Stimulated activated CD4-positive, alpha-beta T cell treated with anti-CD3 and anti-CD28 coated beads, Interleukin-15, amount 100 ng/mL, for 48 hours (primary cell): ENCODE data around the gene HOXD10.
A peak's percentile ranks its signal among the peaks of the same experiment; 100 is the strongest.

Experiments used
- DNase-seq, 2 donors: peaks; one replicate each; pipeline ENCODE4 v3.0.0-alpha.2; 2020; ENCODE audit warnings: low read depth in 2 of 2

Gene HOXD10

DNA sequence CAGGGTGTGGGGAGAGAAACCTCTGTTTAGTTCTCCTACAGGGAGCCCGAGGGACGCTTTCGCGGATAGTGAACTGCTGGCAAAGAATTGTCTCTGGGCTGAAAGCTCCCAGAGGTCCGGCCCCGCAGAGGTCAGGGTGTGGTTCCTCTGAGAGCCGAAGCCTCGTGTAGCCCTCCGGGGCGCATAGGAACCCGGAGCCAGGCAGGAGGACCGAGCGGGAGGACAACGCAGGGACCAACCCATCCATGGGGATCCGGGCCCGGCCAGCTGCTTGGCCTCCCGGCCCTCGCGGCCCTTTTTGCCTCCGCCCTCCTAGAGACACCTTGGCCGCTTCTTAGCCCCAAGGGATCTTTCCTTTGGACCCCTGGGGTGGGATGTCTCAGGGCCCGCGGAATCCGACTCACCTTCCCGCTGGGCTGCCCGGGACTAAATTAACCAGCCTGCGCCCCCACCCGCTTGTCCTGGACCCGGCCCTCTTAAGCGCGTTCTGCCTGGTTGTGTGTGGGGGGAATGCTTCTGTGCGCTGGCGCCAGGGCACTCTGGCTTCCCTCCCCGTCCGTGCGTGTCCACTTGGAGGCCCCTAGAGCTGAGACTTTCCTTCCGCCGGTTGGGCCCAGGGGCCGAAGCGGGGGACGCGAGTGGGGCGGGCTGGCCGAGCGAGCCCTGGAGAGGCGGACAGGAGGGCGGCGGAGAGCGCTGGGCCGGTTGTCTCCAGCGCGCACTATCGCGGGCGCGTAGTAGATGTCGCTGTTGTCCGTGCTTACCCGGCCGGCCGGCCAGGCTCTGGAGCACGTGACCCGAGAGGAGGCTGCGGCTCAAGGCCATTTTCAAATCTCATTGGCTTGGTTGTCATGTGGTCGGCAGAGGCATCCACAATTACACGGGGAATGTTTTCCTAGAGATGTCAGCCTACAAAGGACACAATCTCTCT is at the start of gene HOXD10:
TSS of gene HOXD10 (plus strand) at position 896 of the 931 bp plus-strand sequence. CDS start 56 bp downstream, outside the sequence.
- no peak for DNase-seq

DNA sequence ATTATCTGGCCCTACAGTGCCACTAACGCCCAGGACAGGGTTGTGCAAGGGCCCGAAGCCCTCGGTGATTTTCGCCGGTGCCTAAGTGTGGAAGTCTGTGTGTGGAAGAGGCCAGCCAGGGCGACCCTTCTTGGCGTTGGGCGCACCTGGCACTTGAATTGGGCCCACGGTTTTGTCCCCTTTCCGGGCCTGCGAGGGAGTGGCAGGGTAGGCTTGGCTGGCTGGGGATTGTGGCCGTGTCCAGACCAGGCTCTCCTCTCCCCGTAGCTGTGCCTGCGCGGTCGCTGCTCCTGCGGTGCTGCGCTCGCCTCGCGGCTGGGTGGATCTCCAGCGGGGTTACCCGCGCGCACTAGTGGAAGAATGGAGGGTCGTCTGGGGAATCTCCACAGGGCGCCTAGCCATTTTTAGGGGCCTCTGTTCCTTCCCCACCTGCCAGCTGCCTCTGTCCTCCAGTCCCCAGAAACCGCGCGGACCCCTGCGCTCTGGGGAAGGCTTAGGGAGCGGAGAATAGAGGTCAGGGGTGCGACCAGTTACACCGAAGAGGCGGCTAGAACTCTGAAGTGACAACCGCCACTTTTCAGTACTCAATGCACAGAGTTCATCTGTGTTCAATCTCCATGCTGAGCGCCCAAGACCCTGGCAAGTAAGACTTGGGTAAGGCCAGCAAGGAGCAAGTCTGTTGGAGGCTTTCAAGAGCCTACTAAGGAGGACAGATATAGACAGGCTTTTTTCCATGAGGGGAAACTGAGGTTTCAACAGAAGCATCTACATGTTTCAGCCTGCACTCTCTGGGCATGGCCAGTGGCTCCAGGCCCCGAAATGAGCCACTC is 48.8 kb upstream of the HOXD10 start:
- no peak for DNase-seq

DNA sequence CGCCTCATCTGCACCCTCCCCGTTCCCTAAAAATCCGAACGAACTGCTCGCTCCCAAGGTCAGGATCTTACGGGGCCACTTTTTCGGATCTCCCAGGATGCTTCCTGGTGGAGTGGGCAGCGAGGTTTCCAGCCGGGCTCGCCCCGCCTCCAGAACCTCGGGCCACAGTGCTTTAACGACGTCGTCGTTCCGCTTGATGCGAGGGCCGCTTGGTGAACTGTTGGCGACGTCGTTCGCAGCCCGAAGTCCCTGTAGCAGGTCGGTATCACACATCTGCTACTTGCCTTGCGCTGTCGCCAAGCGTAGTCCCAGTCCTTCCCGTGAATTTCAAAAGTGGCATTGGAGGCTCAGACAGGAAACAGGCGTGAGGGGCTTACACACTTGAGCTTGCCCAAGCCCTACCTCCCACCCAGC is 48.2 kb upstream of the HOXD10 start:
- no peak for DNase-seq

DNA sequence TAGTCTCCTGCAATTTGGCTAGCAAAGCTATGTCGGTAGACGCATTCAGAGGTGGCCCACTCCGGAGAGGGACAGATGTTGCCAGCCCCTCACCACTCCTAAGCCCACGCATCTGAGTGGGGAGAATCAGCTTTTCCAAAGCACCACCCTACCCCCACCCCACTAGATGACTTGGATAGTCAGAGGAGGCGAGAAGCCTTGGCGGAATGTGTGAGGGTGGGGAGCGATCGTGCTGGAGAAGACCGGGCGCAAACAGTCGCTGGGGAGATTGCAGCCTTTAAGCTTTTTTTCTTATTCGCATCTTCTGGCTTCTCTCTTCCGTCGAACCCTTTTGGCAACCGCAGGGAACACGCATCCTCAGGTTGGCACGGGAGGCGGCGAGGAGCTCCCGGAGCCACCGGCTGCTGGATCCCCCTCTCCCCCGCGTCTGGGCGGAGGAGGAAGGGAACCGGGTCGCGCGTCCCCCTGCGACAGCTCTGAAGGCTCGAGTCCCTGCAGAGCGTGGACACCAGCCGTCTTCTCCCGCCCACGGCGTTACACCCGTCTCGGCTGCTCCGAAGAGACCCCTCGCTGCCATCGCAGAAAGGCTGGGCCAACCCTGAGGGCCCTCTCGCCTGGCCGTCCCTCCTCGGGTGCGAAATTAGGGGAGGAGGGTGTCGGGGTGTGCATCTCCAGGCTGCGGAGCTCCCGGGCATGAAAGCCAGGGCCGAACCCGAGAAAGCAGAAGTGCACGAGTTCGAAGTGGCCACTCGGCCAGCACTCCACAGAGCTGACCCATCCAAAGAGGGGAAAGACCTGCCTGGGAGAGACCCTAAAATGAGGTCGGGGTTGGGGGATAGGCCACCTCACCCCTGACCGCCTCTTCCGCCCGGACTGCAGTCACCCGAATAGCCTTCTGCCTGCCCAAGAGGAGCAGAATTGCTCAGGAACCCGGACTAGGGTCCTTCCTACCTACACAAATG is 45.0 kb upstream of the HOXD10 start:
- no peak for DNase-seq

DNA sequence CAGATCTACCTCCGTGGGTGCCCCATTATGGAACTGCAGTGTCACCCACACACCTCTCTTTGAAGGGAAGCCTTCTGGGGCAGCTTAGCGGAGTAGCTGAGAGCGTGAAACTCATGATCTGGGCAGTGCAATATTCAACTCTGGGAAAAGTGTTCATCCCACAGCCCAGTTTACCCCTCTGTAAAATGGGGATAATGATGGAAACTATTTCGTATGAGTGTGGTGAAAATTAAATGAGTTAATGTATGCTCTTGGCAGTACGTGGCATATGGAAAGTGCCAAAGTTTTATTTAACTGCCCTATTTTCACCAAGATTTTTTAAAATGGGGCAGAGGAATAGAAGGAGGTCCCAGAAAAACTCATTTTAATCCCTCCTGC is 44.3 kb upstream of the HOXD10 start:
- DNase-seq = no peak

DNA sequence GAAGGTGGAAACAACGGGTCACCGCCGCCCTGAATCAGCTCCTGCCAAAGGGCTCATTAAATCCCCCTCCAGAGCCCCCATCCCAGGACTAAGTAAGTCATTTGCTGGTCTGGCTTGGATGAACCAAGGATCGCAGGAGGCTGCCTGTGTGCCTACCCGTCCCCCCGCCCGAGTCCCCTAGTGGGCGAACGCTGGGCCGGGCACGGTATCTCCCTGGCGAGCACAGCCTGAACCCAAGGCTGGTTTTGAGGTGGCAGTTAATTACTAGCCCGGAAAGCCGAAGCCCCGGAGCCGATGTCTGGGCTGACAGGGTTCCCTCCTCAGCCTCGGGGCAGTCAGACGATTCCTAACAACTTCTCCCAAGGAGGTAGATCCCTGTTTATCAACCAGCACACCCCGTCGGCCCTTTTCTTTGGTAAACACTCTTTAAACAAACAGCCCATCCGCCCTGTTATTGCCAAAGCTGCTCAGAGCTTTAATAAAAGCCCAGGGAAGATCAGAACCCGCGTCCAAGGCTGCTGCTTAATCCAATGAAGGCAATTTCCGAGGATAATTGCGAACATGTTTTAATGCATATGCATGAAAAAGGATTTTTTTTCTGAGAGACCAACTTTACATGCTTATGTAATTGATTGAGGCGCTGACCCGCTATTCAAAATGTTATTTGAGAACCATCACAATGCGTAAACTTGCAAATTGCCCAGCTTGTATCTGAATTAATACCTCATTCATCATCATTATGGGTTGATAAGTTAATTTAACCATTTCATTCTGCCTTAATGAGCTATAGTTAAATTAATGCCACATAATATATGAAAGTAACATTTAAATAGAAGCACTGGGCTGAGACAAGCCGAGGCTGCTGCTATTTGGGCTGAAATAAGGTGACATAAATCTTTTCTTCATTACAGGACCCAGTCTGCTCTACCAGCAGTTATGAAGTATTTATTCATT is 43.4 kb upstream of the HOXD10 start:
- DNase-seq = no peak

DNA sequence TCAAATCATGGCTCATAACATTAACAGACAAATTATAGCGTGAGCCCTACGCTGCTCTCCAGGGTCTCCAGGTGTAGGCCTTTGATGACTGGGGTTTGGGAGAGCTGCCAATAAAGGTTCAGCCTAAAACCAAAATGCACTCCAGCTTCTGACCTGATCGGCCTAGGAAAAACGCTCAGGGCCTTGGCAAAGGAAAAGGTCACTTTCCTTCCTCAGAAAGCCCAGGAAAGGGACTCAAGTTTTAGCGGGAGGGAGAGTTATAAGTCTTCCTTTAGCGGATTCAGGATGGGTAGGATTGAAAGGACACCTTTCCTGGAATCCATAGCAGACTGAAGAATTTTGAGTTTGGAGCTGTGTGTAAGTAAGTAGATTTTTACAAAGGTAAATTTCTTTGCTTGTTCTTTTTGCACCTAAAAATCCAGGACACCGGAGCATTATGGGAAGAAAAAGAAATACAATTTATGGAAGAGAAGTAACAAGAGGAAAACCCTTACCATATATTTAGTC is 41.6 kb upstream of the HOXD10 start:
- no peak for DNase-seq

DNA sequence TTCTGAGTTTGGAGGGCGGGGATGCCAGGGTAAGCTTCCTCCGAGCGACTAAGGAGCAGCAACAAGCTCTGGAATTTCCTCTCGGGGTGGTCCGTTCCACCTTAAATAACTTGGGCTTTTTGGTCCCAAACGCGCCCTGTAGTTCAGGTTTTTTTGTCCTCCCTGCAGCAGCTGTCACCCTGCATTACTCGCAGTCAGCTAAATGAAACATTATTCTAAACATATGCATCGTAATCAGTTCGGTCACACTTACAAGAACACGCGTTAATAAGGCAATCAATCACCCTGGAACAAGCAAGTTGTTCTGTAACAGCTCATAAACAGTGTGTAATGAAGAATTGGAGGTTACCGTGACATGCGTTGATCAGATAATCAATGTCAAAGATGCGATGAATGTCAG is 41.1 kb upstream of the HOXD10 start:
- DNase-seq = no peak

DNA sequence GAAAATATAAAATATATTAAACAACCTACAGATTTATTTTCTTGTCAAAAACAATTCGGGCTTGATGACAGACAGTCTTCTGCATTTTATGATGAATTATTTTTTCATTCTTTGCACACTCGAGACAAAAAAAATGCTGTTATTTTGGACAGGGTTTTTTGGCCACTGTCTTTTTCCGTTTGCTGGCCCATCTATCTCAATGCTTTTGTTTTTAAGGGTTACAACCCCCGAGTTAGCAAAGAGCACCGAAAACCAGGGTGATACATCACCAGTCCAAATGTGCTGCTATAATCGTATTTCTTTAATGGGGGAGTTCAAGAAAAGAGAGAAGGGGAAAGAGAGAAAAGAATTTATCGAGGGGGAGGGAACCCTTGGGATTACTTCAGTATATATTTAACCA is 40.5 kb upstream of the HOXD10 start:
- DNase-seq = no peak

DNA sequence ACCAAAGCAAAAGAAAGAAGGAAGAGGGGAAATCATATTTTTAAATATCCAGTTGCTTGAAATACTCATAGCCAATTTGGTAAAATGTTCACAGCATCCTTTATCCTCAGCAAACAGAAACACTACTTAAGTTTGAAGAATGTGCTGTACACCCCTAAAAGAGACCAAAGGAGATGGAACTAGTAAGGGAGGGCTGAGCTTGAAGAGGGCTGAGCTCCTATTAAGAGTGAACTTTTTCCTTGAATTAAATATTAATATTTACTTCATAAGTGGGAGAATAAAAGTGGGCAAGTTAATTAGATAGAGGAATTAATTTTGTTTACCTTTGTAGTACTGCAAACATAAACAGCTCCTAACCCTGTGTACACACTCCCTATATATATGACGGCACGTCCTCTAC is 39.8 kb upstream of the HOXD10 start:
- no peak for DNase-seq

DNA sequence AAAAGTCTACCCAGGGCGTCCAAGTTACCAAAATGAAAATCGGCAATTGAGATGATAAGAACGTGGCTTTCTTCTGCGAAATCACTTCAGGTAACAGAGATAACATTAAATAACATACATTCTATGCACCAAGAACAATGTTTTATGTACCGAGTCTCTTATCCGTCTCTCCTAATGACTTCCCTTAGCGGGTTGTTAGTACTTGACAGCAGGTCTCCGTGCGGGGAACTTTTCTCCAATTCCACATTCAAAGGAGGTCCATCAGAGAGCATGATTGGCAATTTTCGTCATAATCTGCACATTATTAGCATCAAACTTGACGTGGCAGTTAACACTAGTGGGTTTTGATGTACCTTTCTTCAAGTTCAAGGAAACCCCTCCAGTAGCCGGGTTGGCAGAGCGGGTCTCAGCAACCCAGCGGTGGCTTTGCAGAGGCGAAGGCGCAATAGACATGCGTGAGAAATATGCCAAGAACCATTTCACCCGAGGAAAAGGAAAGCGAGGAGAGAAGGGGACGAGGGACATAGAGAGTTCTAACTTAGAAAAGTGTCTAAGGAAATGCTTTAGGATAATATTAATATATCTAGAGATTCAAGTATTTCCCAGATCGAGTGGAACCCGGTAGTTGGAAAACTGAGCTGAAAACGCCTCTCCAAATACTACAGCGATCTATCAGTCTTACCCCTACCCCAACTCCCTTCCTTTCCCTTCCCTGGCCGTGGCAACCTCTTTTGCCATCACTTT is 37.9 kb upstream of the HOXD10 start:
- DNase-seq = no peak

DNA sequence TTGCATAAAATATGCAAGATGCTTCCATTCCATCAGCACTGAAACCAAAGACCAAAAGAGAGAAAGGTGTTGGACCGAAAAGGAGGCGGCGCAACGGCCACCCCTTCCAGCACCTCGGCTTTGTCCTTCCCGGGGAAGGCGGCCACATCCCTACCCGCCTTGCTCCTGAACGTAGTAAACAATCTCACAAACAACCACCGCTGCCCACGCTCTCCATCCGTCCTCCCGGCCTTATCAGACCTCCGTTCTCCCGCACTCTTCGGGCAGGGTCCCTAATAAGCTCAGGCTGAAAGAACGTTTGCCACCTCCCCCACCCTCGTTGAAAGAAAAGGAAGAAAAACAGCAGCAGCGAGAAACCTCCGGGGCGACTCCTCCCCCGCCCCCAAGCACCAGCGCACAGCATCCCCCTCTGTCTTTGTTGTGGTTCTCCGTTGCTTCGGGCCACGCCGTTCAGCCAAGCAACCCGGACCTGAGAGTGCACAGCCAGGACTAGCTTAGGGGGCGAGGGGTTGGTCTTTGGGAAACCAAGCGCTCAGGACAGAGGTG is 37.2 kb upstream of the HOXD10 start:
- no peak for DNase-seq

DNA sequence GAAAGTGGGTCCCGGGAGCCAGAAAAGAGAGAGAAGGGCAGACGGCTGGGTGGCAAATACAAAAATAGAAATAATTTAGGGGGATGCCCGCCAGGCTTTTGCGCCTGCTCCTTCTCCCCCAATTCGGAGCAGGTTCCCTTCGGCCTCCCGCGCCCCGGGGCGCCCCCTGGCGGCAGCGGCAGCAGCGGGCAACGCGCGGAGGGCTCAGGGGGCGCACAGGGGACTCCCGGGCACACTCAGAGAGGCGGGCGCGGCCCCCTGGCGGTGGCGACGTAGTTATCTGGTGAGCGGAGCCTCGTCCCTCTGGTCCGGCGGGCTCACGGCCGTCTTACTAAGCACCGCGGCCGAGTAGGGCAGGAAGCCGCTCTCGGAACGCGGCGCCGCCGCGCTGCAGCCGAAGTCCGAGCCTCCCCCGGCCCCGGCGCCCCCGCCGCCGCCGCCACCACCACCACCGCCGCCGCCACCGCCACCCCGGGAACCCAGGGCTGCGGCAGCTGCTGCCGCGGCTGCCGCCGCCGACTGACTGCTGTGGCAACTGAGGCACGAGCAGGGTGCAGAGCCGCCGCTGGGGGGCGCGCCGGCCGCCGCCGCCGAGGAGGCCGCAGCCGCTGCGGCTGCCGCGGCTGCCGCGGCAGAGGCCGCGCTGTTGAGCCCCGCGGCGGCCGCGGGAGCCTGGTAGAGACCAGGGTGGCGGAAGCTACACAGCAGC is 36.6 kb upstream of the HOXD10 start:
- peak in 1 of 2 donors; percentile 14 for DNase-seq

DNA sequence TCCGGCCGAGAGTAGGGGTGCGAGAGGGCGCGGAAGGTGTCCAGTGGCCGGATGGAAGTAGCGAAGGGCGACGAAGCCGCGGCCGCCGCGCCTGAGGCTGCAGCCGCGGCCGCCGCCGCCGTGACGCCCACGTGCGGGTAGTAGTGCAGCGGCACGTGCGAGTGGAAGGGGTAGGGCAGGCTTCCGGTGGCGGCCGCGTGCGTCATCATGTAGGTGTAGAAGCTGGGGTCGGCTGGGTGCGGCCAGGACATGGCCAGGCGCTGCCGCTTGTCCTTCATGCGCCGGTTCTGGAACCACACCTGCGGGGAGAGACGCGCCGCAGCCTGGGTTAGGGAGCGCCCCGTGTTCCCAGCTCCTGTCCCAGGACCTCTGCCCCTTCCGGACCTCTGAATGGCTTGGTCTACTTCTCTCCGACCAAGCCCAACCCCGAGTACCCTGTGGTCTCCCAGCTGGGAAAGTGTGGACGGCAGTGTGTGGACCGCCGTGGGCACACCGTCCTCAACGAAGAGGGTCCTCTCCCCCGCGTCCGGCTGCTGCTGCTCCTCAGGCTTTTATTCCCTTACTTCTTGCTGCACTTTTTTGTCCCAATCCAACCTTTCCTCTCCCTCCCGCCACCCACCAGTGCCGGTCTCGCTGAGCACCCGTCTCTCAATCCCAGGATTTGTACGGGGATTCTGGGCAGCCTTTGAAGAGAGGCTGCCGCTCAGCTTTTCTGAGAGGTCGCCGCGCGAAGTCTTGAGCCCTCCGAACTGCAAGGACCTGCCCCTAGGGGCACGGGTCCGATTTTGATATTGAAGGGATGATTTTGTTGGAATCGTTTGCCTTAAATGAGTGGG is 35.8 kb upstream of the HOXD10 start:
- DNase-seq = no peak

DNA sequence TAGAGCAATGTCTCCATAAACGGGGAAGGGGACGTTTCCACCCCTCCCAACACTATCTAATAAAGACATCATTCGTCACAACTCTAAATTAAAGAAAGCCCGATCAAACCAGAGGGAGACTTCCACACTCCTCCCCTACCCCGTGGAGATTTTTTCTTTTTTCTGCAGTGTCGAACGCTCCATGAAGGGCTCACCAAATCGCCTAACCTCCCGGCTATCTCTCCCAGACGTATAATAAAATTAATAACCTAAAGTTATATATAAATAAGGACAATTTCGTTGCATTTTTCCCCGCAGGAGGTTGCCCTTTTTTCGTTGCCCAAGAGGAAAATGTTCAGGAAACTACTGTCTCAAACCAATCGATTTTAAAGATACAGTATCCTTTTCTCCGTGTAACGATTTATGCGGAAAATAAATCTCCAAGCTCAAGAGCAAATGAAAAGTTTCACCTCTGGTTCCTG is 35.2 kb upstream of the HOXD10 start:
- DNase-seq = no peak

DNA sequence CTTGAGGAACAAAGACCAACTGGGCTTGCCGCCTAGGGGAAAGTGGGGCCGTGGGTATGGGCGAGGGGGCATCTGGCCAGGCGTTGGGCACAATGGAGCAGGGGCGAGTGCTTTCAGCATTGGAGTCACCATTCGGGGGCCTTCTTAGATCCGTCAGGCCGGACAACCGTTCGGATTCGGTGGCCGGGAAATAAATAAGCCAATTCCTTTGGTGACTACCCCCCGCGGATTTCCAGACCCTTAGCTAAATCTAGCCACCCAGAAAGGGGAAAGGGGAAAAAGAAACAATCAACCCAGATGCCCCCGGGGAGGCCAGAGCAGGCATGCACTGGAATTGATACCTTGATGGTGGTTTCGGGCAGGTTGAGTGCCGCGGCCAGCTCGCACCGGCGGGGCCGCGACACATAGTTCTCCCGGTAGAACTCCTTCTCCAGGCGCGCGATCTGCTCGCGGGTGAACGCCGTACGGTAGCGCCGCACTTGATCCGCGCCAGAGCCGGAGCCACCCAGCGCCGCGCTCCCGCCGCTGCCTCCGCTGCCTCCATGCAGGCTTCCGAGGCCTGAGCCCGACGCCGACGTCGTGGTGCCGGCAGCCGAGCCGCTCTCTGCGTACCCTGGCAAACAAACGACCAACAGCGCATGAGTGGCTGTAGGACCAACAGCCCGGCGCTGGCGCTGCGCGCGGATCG is 34.6 kb upstream of the HOXD10 start:
- no peak for DNase-seq

DNA sequence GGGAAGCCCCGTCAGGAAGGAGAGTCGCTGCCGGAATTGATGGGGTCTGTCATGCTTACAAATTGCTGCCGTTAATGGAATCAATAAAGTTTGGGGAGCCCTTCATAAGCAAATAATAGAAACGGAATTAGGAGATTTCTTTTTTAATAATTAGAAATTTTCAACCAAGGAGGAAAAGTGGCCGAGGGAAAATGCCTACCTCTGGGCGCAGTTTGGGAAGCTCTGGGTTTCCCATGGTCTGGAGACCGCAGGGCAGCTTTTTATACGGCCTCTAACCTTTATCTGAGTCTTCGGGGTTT is 34.1 kb upstream of the HOXD10 start:
- DNase-seq = no peak
